GM23248 (cell line): ENCODE data around the gene RBM28.

Experiments used
- EZH2 ChIP-seq: fragments of 200-600 bp; sonication (generic); IDR thresholded peaks from 2 replicates; pipeline ENCODE4 v1.6.1; 2018; ENCODE audit warnings: antibody characterized with exemption, mild to moderate bottlenecking; ENCODE audit not compliant: insufficient read depth, poor library complexity, severe bottlenecking
- EZH2phosphoT487 ChIP-seq: fragments of 200-600 bp; sonication (generic); IDR thresholded peaks from 2 replicates; pipeline ENCODE4 v1.6.1; 2018; ENCODE audit warnings: antibody characterized with exemption, moderate library complexity, mild to moderate bottlenecking, low read depth; ENCODE audit not compliant: insufficient read depth

- TF ChIP-seq EZH2 (no peak), EZH2phosphoT487 (no peak)
Observed at GRCh38 chr7:128265906-128266300, 77.8 kb downstream of the RBM28 start.
